H1 (cell line): ENCODE measurements around the gene MIGA1. TPM values are rescaled to one million over a fixed set of nuclear protein-coding genes. Genes with fewer than 3 reads are reported as not detected.

ENCODE experiments used
- CTCF ChIA-PET: fragments of 300-600 bp; sonication (Branson Sonifier 250); formaldehyde crosslinking; loops from one replicate; lab custom pipeline; 2021; ENCODE audit not compliant: partially characterized antibody; lab: Charles Lee
- POLR2A ChIA-PET: fragments of 300-600 bp; sonication (Branson Sonifier 250); formaldehyde crosslinking; loops from one replicate; lab custom pipeline; 2021; ENCODE audit warnings: inconsistent platforms; ENCODE audit not compliant: partially characterized antibody; lab: Charles Lee
- DNase-seq, 2 experiments: peaks; one replicate each; pipeline versions ENCODE4 v3.0.0 to v3.0.0-alpha.2; 2010 to 2022; ENCODE audit warnings: low spot score in 2 of 2, low read depth in 1 of 2, mixed read lengths in 1 of 2
- FAIRE-seq: peaks from 2 replicates; lab custom pipeline; 2011; peaks lifted over from hg19 to GRCh38; lab: Jason Lieb, UNC
- H2AFZ ChIP-seq: 2 replicates; pipeline ENCODE4 v1.8.1; 2012; ENCODE audit warnings: low read length, inconsistent platforms
- H2AK5ac ChIP-seq: 2 replicates; pipeline ENCODE4 v1.6.1; 2013; ENCODE audit warnings: low read depth, low read length
- H2BK120ac ChIP-seq: replicated peaks from 2 replicates; pipeline ENCODE3; 2013; ENCODE audit warnings: low read depth, low read length, inconsistent platforms
- H2BK12ac ChIP-seq: 2 replicates; pipeline ENCODE4 v1.6.1; 2013; ENCODE audit warnings: low read depth, low read length
- H2BK15ac ChIP-seq: 2 replicates; pipeline ENCODE4 v1.6.1; 2013; ENCODE audit warnings: low read length
- H2BK20ac ChIP-seq: 2 replicates; pipeline ENCODE4 v1.6.1; 2013; ENCODE audit warnings: low read length
- H2BK5ac ChIP-seq: 2 replicates; pipeline ENCODE4 v1.6.1; 2013; ENCODE audit warnings: low read depth, low read length
- H3K14ac ChIP-seq: 2 replicates; pipeline ENCODE4 v1.6.1; 2013; ENCODE audit warnings: inconsistent platforms; ENCODE audit not compliant: insufficient read length
- H3K18ac ChIP-seq: 2 replicates; pipeline ENCODE4 v1.6.1; 2013; ENCODE audit warnings: low read length; ENCODE audit errors: extremely low read depth
- H3K23ac ChIP-seq: 2 replicates; pipeline ENCODE4 v1.6.1; 2013; ENCODE audit warnings: inconsistent platforms; ENCODE audit not compliant: insufficient read length
- H3K23me2 ChIP-seq: 2 replicates; pipeline ENCODE4 v1.6.1; 2013; ENCODE audit warnings: low read depth, low read length
- H3K27ac ChIP-seq: 2 replicates; pipeline ENCODE4 v1.6.1; 2011; ENCODE audit warnings: low read depth, low read length, inconsistent platforms
- H3K27me3 ChIP-seq, 4 experiments: replicated peaks in 1 of 4; 1 replicate in 1 of 4; 2 replicates in 3 of 4; pipeline versions ENCODE4 v1.6.1 to v1.8.1; 2011 to 2013; ENCODE audit warnings: low read length in 3 of 4, mild to moderate bottlenecking in 3 of 4, inconsistent platforms in 2 of 4, mixed read lengths in 2 of 4, moderate library complexity in 1 of 4; ENCODE audit not compliant: control insufficient read depth in 3 of 4, insufficient read depth in 3 of 4; ENCODE audit errors: extremely low read depth in 1 of 4
- H3K36me3 ChIP-seq, 4 experiments: 2 replicates each; pipeline versions ENCODE4 v1.6.1 to v1.8.1; 2011 to 2013; ENCODE audit warnings: mild to moderate bottlenecking in 4 of 4, low read length in 3 of 4, moderate library complexity in 2 of 4, control low read depth in 1 of 4, inconsistent platforms in 1 of 4; ENCODE audit not compliant: insufficient read depth in 4 of 4, control insufficient read depth in 2 of 4
- H3K4ac ChIP-seq: replicated peaks from 2 replicates; pipeline ENCODE3; 2013; ENCODE audit warnings: low read length, low read depth, mixed read lengths, inconsistent platforms; ENCODE audit not compliant: insufficient read length
- H3K4me1 ChIP-seq, 4 experiments: replicated peaks in 1 of 4; 1 replicate in 1 of 4; 2 replicates in 3 of 4; pipeline versions ENCODE4 v1.6.1 to v1.8.1; 2011 to 2013; ENCODE audit warnings: low read length in 3 of 4, inconsistent platforms in 2 of 4, mixed read lengths in 1 of 4; ENCODE audit not compliant: insufficient read depth in 4 of 4, control insufficient read depth in 3 of 4
- H3K4me2 ChIP-seq, 2 experiments: 2 replicates each; pipeline versions ENCODE4 v1.6.1 to v1.8.1; 2011 to 2013; ENCODE audit warnings: low read depth in 2 of 2, low read length in 2 of 2, control low read depth in 1 of 2, inconsistent platforms in 1 of 2, mild to moderate bottlenecking in 1 of 2; ENCODE audit not compliant: insufficient read depth in 1 of 2
- H3K4me3 ChIP-seq, 4 experiments: fragments of 200-600, 300-600 bp in 1 of 4; sonication (generic), shearing (Covaris generic), sonication (Bioruptor Twin) in 1 of 4; 2 replicates each; pipeline versions ENCODE4 v1.5.1 to v1.8.1; 2011 to 2016; ENCODE audit warnings: low read length in 4 of 4, low read depth in 3 of 4, control low read depth in 2 of 4, inconsistent platforms in 2 of 4, mild to moderate bottlenecking in 2 of 4, mixed read lengths in 1 of 4, moderate library complexity in 1 of 4; ENCODE audit not compliant: insufficient read depth in 2 of 4; ENCODE audit errors: extremely low read depth in 1 of 4
- H3K56ac ChIP-seq: replicated peaks from 2 replicates; pipeline ENCODE3; 2013; ENCODE audit warnings: low read depth, mild to moderate bottlenecking, mixed read lengths, low read length, inconsistent platforms; ENCODE audit not compliant: insufficient read length
- H3K79me1 ChIP-seq: 2 replicates; pipeline ENCODE4 v1.6.1; 2013; ENCODE audit warnings: low read depth, low read length, control low read depth
- H3K79me2 ChIP-seq, 2 experiments: 2 replicates each; pipeline versions ENCODE4 v1.6.1 to v1.8.1; 2012 to 2013; ENCODE audit warnings: low read length in 2 of 2, mild to moderate bottlenecking in 2 of 2, inconsistent platforms in 1 of 2; ENCODE audit not compliant: insufficient read depth in 2 of 2, control insufficient read depth in 1 of 2
- H3K9ac ChIP-seq, 4 experiments: replicated peaks in 1 of 4; 1 replicate in 1 of 4; 2 replicates in 3 of 4; pipeline versions ENCODE4 v1.6.1 to v1.8.1; 2011 to 2013; ENCODE audit warnings: low read depth in 3 of 4, low read length in 3 of 4, control low read depth in 2 of 4, mild to moderate bottlenecking in 2 of 4, moderate library complexity in 2 of 4, inconsistent platforms in 1 of 4; ENCODE audit errors: extremely low read depth in 1 of 4
- H3K9me3 ChIP-seq, 2 experiments: 2 replicates each; pipeline versions ENCODE4 v1.6.1 to v1.8.1; 2012 to 2013; ENCODE audit warnings: mild to moderate bottlenecking in 2 of 2, moderate library complexity in 2 of 2, control low read depth in 1 of 2, inconsistent platforms in 1 of 2, low read depth in 1 of 2, low read length in 1 of 2, mixed read lengths in 1 of 2; ENCODE audit not compliant: insufficient read depth in 2 of 2
- H4K20me1 ChIP-seq, 2 experiments: replicated peaks in 1 of 2; 2 replicates each; pipeline versions ENCODE3 to v1.8.1; 2011 to 2013; ENCODE audit warnings: inconsistent platforms in 2 of 2, low read length in 2 of 2, mild to moderate bottlenecking in 1 of 2; ENCODE audit not compliant: insufficient read depth in 2 of 2, control insufficient read depth in 1 of 2
- H4K5ac ChIP-seq: 2 replicates; pipeline ENCODE4 v1.6.1; 2013; ENCODE audit warnings: low read length, low read depth, mixed read lengths, inconsistent platforms; ENCODE audit not compliant: insufficient read length
- H4K8ac ChIP-seq: 2 replicates; pipeline ENCODE4 v1.8.0; 2013; ENCODE audit warnings: mild to moderate bottlenecking, moderate library complexity, low read length, inconsistent platforms; ENCODE audit not compliant: insufficient read depth; ENCODE audit errors: extremely low read depth
- H4K91ac ChIP-seq: replicated peaks from 2 replicates; pipeline ENCODE3; 2013; ENCODE audit warnings: low read length, mixed read lengths, inconsistent platforms; ENCODE audit not compliant: insufficient read length
- GABPA ChIP-seq: IDR thresholded peaks from 2 replicates; pipeline ENCODE4 v1.6.1; 2011; ENCODE audit warnings: mild to moderate bottlenecking, low read length, moderate library complexity, borderline replicate concordance; ENCODE audit not compliant: insufficient read depth
- KDM1A ChIP-seq: fragments of 200-600, 300-600 bp; sonication (generic); IDR thresholded peaks from 2 replicates; pipeline ENCODE4 v1.7.1; 2016; ENCODE audit warnings: mild to moderate bottlenecking, low read length, borderline replicate concordance
- MAX ChIP-seq: IDR thresholded peaks from 2 replicates; pipeline ENCODE4 v1.6.1; 2012; ENCODE audit warnings: inconsistent platforms
- POLR2AphosphoS5 ChIP-seq: IDR thresholded peaks from 2 replicates; pipeline ENCODE4 v1.6.1; 2011; ENCODE audit warnings: low read depth, low read length
- RAD21 ChIP-seq, 2 experiments: IDR thresholded peaks in 1 of 2; conservative IDR thresholded peaks in 1 of 2; 2 replicates each; pipeline ENCODE4 v1.6.1; 2011; ENCODE audit warnings: low read depth in 2 of 2, low read length in 2 of 2, improper control_type of control experiment in 1 of 2, inconsistent platforms in 1 of 2, mild to moderate bottlenecking in 1 of 2, moderate library complexity in 1 of 2
- RFX5 ChIP-seq: IDR thresholded peaks from 2 replicates; pipeline ENCODE4 v1.6.1; 2011; ENCODE audit warnings: low read depth, low read length, improper control_type of control experiment, borderline replicate concordance
- TEAD4 ChIP-seq: IDR thresholded peaks from 2 replicates; pipeline ENCODE4 v1.6.1; 2012; ENCODE audit warnings: low read depth, low read length, inconsistent platforms, mixed read lengths
- WGBS, 2 experiments: shearing (Covaris generic) in 1 of 2; methylation state at CpG; one replicate each; pipeline versions ENCODE4 v1.1.6 to v1.1.7; 2013 to 2015; ENCODE audit warnings: low lambda C conversion rate in 2 of 2, mixed read lengths in 2 of 2, inconsistent platforms in 1 of 2, low coverage in 1 of 2, missing lambda C conversion rate in 1 of 2; ENCODE audit not compliant: insufficient replicate concordance in 2 of 2, insufficient coverage in 1 of 2, insufficient read length in 1 of 2; ENCODE audit errors: extremely low coverage in 1 of 2, missing lambda C conversion rate in 1 of 2; 5-methylcytosine and 5-hydroxymethylcytosine counted together
- polyA plus RNA-seq, 7 experiments: library from polyadenylated mRNA; depleted of rRNA in 3 of 7; stranded (reverse) in 5 of 7; unstranded in 2 of 7; fragments of >200 nt in 5 of 7; fragments of 200-250 nt in 2 of 7; gene quantifications; 1 replicate in 5 of 7; 2 replicates in 1 of 7; 4 replicates in 1 of 7; pipeline versions ENCODE4 v1.2.1 to v1.2.3, GENCODE V29; 2011 to 2013; ENCODE audit warnings: missing spikeins in 2 of 7, mixed read lengths in 2 of 7
- total RNA-seq: library from RNA; stranded (reverse); fragmentation: NEBNext Ultra II Directional; extraction: Animal tissue kit (Norgen Biotek cat#: 25700); gene quantifications from 2 replicates; pipeline ENCODE4 v1.2.1, GENCODE V29; 2021
- TF ChIP-seq, protein P1 (sequence below), 3 experiments: IDR thresholded peaks; 1 replicate in 2 of 3; 2 replicates in 1 of 3; pipeline versions ENCODE4 v1.5.1 to v1.6.1; 2011; ENCODE audit warnings: low read length in 3 of 3, mild to moderate bottlenecking in 3 of 3, inconsistent platforms in 2 of 3, low read depth in 1 of 3, moderate library complexity in 1 of 3; ENCODE audit not compliant: insufficient read depth in 1 of 3; ENCODE audit errors: control extremely low read depth in 1 of 3

The MIGA1 gene
- total and polyA plus RNA-seq, 2 of the 8 experiments (the other 6 are each of a cell fraction or from before 2014, with no cell fraction given): 0.95 to 7.0 TPM

GRCh38 chr1:77744576-77744975, 34.9 kb upstream of the MIGA1 start:
- no peak overlapping the region for H3K27ac ChIP-seq
- H2BK120ac ChIP-seq: no peak overlapping the region
- DNase-seq (no peak), FAIRE-seq (no peak)
- no peak overlapping the region for H3K14ac ChIP-seq
- peaks cover 0 to 2% of the 10 kb centered on the region in 2 experiments for H4K20me1 ChIP-seq
- ChIA-PET CTCF (interaction anchor here (0.6 to 2.1 kb wide), 7 partner anchors 9 to 155 kb away, joined by 3 to 6 read pairs (median 3); no protein-coding TSS in a partner anchor), POLR2A (no interaction called here)
- H4K8ac ChIP-seq: no peak overlapping the region
- TF ChIP-seq MAX: peak; percentile 47; the same call in 1 of the 2 replicates
- TF ChIP-seq TEAD4: 0 out of 2 replicates have a peak, but pooled peaks have one; percentile 24
- TF ChIP-seq, protein P1, sequence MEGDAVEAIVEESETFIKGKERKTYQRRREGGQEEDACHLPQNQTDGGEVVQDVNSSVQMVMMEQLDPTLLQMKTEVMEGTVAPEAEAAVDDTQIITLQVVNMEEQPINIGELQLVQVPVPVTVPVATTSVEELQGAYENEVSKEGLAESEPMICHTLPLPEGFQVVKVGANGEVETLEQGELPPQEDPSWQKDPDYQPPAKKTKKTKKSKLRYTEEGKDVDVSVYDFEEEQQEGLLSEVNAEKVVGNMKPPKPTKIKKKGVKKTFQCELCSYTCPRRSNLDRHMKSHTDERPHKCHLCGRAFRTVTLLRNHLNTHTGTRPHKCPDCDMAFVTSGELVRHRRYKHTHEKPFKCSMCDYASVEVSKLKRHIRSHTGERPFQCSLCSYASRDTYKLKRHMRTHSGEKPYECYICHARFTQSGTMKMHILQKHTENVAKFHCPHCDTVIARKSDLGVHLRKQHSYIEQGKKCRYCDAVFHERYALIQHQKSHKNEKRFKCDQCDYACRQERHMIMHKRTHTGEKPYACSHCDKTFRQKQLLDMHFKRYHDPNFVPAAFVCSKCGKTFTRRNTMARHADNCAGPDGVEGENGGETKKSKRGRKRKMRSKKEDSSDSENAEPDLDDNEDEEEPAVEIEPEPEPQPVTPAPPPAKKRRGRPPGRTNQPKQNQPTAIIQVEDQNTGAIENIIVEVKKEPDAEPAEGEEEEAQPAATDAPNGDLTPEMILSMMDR (IDR thresholded peaks at IDR 0.05; ENCODE audit: control extremely low read depth in 1 of 3, insufficient read depth in 1 of 3, low read depth in 1 of 3, low read length in 3 of 3): peak in 2 of 3 experiments; percentile 21 to 26; a peak in 2 of 4 replicates
- no peak for TF ChIP-seq POLR2AphosphoS5
- no peak for TF ChIP-seq GABPA
- no peak for TF ChIP-seq KDM1A
- TF ChIP-seq RAD21 (IDR thresholded peaks at IDR 0.05 in 1 of 2, conservative IDR thresholded peaks at IDR 0.05 in 1 of 2; ENCODE audit: low read depth in 2 of 2, low read length in 2 of 2): peak; percentile 27 to 31; a peak in 2 of 4 replicates
- no peak for TF ChIP-seq RFX5
- WGBS, 2 experiments: 91% methylated on average over 7 of the region's 7 CpGs; no CpG with 5 or more reads in 1 of the 2 experiments
- no peak overlapping the region for H3K4ac ChIP-seq
- no peak overlapping the region for H3K23ac ChIP-seq
- no peaks in the 10 kb centered on the region; a peak in 1 of 8 replicates for H3K36me3 ChIP-seq
- no peak overlapping the region for H2BK15ac ChIP-seq
- H2BK5ac ChIP-seq: no peak overlapping the region
- no peaks in the 10 kb centered on the region; the same call in 1 of the 2 replicates for H3K79me1 ChIP-seq
- H3K9me3 ChIP-seq: no peaks in the 10 kb centered on the region
- H4K5ac ChIP-seq: no peak overlapping the region
- no peaks in the 10 kb centered on the region for H3K23me2 ChIP-seq
- no peak overlapping the region for H2BK12ac ChIP-seq
- H3K4me2 ChIP-seq: no peak overlapping the region
- no peak overlapping the region for H4K91ac ChIP-seq
- no peak overlapping the region for H2AK5ac ChIP-seq
- no peaks in the 10 kb centered on the region for H3K4me1 ChIP-seq
- H3K79me2 ChIP-seq: peaks cover 0 to 40% of the 10 kb centered on the region in 2 experiments; a peak in 2 of 4 replicates
- no peak overlapping the region for H3K56ac ChIP-seq
- no peak overlapping the region for H3K18ac ChIP-seq
- H3K9ac ChIP-seq: no peak overlapping the region
- H3K27me3 ChIP-seq: no peaks in the 10 kb centered on the region
- no peak overlapping the region for H3K4me3 ChIP-seq
- H2BK20ac ChIP-seq: no peak overlapping the region
- H2AFZ ChIP-seq: no peak overlapping the region
